MM.1S (cell line): Measurements from ENCODE around the gene DCUN1D4.

Experiments
- DNase-seq: peaks from one replicate; pipeline ENCODE4 v3.0.0-alpha.2; 2015
- H2AFZ ChIP-seq: fragments of 300-600 bp; sonication (generic); 2 replicates; pipeline ENCODE4 v1.6.0; 2016; ENCODE audit warnings: antibody characterized with exemption, low read length
- H3F3A ChIP-seq: fragments of 300-600 bp; sonication (generic); 2 replicates; pipeline ENCODE4 v1.6.1; 2016; ENCODE audit warnings: mild to moderate bottlenecking, antibody characterized with exemption, low read length, moderate library complexity, mixed read lengths; ENCODE audit not compliant: insufficient read depth
- H3K27ac ChIP-seq: fragments of 300-600 bp; sonication (generic); 2 replicates; pipeline ENCODE4 v1.5.1; 2016; ENCODE audit warnings: mild to moderate bottlenecking, low read length
- H3K27me3 ChIP-seq: fragments of 300-600 bp; sonication (generic); replicated peaks from 2 replicates; pipeline ENCODE4 v1.6.0; 2016; ENCODE audit warnings: low read length; ENCODE audit not compliant: insufficient read depth
- H3K36me3 ChIP-seq: fragments of 300-600 bp; sonication (generic); replicated peaks from 2 replicates; pipeline ENCODE4 v1.6.1; 2016; ENCODE audit warnings: mild to moderate bottlenecking, low read length, mixed read lengths; ENCODE audit not compliant: insufficient read depth
- H3K4me1 ChIP-seq: fragments of 300-600 bp; sonication (generic); 2 replicates; pipeline ENCODE4 v1.6.1; 2016; ENCODE audit warnings: low read length, mixed read lengths
- H3K4me2 ChIP-seq: fragments of 300-600 bp; sonication (generic); 2 replicates; pipeline ENCODE4 v1.6.0; 2016; ENCODE audit warnings: low read depth, low read length
- H3K4me3 ChIP-seq: fragments of 300-600 bp; sonication (generic); 2 replicates; pipeline ENCODE4 v1.5.1; 2016; ENCODE audit warnings: low read length, mixed read lengths
- H3K79me2 ChIP-seq: fragments of 300-600 bp; sonication (generic); 2 replicates; pipeline ENCODE4 v1.6.1; 2016; ENCODE audit warnings: mixed run types, low read length, mixed read lengths
- H3K9ac ChIP-seq: fragments of 300-600 bp; sonication (generic); 2 replicates; pipeline ENCODE4 v1.6.1; 2016; ENCODE audit warnings: low read length, mixed read lengths
- H3K9me2 ChIP-seq: fragments of 300-600 bp; sonication (generic); replicated peaks from 2 replicates; pipeline ENCODE4 v1.6.1; 2016; ENCODE audit warnings: mild to moderate bottlenecking, low read length, mixed read lengths; ENCODE audit not compliant: insufficient read depth
- H3K9me3 ChIP-seq: fragments of 300-600 bp; sonication (generic); replicated peaks from 2 replicates; pipeline ENCODE4 v1.6.1; 2016; ENCODE audit warnings: mild to moderate bottlenecking, low read length, mixed read lengths; ENCODE audit not compliant: insufficient read depth
- H4K20me1 ChIP-seq: fragments of 300-600 bp; sonication (generic); 2 replicates; pipeline ENCODE4 v1.6.1; 2016; ENCODE audit warnings: mild to moderate bottlenecking, low read length, moderate library complexity, mixed read lengths; ENCODE audit not compliant: insufficient read depth
- CTCF ChIP-seq: fragments of 300-600 bp; sonication (generic); IDR thresholded peaks from 2 replicates; pipeline ENCODE4 v1.5.1; 2016; ENCODE audit warnings: antibody characterized with exemption, low read length, mixed read lengths
- EZH2 ChIP-seq: fragments of 300-600 bp; sonication (generic); optimal IDR thresholded peaks from 2 replicates; pipeline ENCODE3; 2017; ENCODE audit warnings: low read depth, mild to moderate bottlenecking, antibody characterized with exemption, low read length, mixed read lengths
- EZH2phosphoT487 ChIP-seq: fragments of 300-600 bp; sonication (generic); IDR thresholded peaks from 2 replicates; pipeline ENCODE4 v1.6.1; 2018; ENCODE audit warnings: antibody characterized with exemption, low read length

The DCUN1D4 gene

GRCh38 chr4:51965862-51966261, 122.9 kb downstream of the DCUN1D4 start:
- no peaks in the 10 kb centered on the region for H3K79me2 ChIP-seq
- no peaks in the 10 kb centered on the region for H3K36me3 ChIP-seq
- H3K4me2 ChIP-seq = no peak overlapping the region
- no peak for DNase-seq
- H3F3A ChIP-seq = no peaks in the 10 kb centered on the region
- no peaks in the 10 kb centered on the region for H3K27me3 ChIP-seq
- H4K20me1 ChIP-seq = no peaks in the 10 kb centered on the region
- no peak overlapping the region for H3K4me3 ChIP-seq
- TF ChIP-seq EZH2 = no peak
- no peak for TF ChIP-seq CTCF
- no peak for TF ChIP-seq EZH2phosphoT487
- no peaks in the 10 kb centered on the region for H3K9me2 ChIP-seq
- H3K27ac ChIP-seq = no peak overlapping the region
- H2AFZ ChIP-seq = no peak overlapping the region
- H3K4me1 ChIP-seq = no peaks in the 10 kb centered on the region
- no peak overlapping the region for H3K9ac ChIP-seq
- no peaks in the 10 kb centered on the region for H3K9me3 ChIP-seq
